HG02610 (cell line): ENCODE results near the gene CIT.
"Not testable (repeated sequence)": the region's sequence is repeated elsewhere in the genome, so short reads cannot be mapped to it uniquely, and the experiment has no call there.

Experiments
- ATAC-seq: cut with Tn5 transposase; IDR thresholded peaks from one replicate; pipeline ENCODE4 v1.9.1; 2021; ENCODE audit warnings: mild to moderate bottlenecking, moderate library complexity; ENCODE audit not compliant: unreplicated experiment

Gene CIT

DNA sequence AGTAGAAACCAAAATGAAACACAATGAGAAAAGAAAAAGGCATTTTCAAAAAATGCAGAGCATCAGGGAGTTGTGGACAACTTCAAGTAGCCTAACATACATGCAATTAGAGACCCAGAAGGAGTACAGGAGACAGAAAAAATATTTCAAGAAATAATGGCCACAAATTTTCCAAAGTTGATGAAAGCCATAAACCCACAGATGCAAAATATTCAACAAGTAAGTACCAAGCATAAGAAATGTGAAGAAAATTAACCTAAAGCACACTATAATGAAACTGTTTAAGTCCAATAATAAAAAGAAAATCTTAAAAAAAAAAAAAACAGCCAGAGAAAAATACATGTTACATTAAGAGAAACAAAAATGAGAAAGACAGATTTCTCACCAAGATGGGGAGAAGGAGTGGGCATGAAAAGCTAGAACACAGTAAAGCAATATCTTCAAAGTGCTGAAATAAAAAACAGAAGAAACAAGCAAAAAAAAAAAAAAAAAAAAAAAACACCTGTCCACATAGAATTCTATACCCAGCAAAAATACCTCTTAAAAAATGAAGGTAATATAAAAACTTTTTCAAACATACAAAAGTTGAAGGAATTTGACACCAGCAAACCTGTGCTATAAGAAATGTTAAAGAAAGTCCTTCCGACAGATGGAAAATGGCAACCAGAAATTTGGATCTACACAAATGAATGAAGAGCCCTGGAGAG lies 132.1 kb downstream of the CIT start:
- ATAC-seq, result no peak

DNA sequence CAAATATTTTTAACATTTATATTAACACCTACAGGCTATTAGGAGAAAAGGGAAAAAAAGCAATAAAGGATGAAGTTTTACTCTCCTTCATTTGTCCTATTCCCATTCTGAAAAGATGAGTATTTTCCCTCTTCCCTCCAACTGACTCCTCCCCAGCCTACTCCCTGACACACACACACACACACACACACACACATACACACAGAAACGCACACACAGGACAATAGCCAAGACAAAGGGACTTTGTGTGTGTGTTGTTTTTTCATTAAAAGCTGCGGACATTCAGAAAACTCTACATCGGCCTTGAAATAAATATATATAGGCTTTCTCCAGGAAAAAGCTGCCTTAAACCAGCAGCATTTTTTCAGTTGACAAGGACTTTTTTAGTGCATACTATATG lies 134.4 kb downstream of the CIT start:
- ATAC-seq, result no peak

- ATAC-seq, result no peak
Observed at GRCh38 chr12:119740830-119741229, 136.3 kb downstream of the CIT start.

GRCh38 chr12:119735079-119735478 lies 142.0 kb downstream of the CIT start:
- ATAC-seq, result no peak

DNA sequence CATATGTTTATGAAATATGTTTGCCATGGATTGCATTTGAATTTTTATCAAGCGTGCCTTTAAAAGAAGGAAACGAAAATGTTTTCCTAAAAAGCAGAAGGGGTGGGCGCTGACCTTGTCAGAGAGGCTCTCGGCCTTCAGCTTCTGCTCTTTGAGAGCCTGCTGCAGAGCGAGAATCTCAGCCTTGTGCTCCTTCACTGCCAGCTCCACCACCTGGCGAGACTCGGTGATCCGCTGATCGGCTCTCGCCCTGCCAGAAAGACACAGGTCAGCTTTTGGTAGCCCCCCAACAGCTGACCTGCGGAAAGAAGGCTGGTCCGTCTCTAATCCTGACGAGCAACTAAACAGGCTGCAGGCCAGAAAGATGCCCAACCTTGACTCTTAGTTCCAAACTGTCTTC lies 146.7 kb downstream of the CIT start:
- ATAC-seq, result no peak

- ATAC-seq, result no peak
Observed at GRCh38 chr12:119729871-119730270, 147.2 kb downstream of the CIT start.

DNA sequence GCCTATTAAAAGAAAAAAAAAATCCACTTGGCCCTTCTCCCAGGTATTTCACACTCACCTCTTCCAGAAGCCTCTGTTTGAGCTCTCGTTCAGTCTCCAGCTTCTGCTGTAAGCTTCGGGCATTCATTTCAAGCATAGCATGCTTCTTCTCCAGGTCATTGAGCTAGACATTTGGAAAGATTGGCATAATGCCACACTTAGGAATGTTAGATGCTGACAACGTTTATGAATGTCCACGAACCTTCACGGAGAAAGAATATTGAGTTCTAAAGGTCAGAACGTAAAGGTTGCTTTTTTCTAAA lies 148.7 kb downstream of the CIT start:
- no peak for ATAC-seq

DNA sequence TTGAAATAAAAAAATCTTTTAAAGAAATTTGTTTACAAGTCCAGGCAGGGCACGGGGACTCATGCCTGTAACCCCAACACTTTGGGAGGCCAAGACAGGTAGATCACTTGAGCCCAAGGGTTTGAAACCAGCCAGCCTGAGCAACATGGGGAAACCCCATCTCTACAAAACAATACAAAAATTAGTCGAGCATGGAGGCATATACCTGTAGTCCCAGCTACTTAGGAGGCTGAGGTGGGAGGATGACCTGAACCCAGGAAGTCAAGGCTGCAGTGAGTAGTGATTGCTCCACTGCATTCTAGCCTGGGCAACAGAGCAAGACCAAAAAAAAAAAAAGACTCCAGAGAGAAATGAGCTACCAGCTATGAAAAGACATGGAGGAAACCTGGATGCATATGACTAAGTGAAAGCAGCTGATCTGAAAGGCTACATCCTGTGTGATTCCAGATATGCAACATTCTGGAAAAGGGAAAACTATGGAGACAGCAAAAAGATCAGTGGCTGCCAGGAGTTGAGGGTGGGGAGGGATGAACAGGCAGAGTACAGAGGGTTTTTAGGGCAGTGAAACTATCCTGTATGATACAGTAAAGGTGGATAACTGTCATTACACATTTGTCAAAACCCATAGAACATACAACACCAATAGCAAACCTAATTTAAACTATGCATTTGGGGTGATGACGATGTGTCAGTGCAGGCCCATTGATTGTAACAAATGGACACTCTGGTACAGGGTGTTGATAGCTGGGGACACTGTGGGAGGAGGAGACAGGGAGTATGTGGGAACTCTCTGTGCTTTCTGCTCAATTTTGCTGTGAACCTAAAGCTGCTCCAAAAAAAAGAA lies 149.3 kb downstream of the CIT start:
- no peak for ATAC-seq

GRCh38 chr12:119725523-119725922 lies 151.6 kb downstream of the CIT start:
- no peak for ATAC-seq

- ATAC-seq, result no peak
Observed at GRCh38 chr12:119721306-119721705, 155.8 kb downstream of the CIT start.

- ATAC-seq, result no peak
Observed at GRCh38 chr12:119720349-119720748, 156.8 kb downstream of the CIT start.

GRCh38 chr12:119718141-119718540 lies 159.0 kb downstream of the CIT start:
- no peak for ATAC-seq

- no peak for ATAC-seq
Observed at GRCh38 chr12:119715268-119715620, 161.9 kb downstream of the CIT start.

- ATAC-seq, result no peak
Observed at GRCh38 chr12:119714614-119715267, 162.4 kb downstream of the CIT start.

- ATAC-seq, result no peak
Observed at GRCh38 chr12:119713551-119714031, 163.5 kb downstream of the CIT start.

GRCh38 chr12:119712721-119713120 lies 164.4 kb downstream of the CIT start:
- no peak for ATAC-seq

GRCh38 chr12:119711693-119712092 lies 165.4 kb downstream of the CIT start:
- no peak for ATAC-seq

DNA sequence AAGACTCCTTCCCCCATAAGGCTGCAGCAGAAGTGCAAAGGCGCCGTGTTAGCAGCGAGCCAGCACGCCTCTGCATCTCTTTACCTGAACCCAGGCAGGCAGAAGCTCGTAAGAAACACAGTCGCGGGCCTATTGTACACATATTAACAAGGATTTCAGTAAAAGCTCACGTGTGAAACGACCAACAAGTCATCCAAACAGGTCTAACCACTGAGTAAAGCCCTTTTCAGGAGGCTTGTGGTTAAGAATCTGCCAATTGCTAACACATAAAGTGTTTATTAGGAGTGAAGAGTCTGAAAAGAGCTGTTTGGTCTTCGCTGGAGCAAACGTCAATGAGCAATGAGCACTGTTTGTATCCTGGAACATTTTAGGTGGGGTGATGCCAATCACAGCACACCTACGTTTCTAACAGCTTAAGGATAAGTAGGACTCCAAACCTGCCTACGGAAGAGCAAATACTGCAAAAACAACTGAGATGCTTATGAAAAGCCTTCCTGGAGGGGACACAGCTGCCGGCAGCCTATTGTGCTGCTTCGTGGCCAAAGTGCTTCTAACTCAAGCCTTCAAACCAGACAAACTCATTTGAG lies 166.1 kb downstream of the CIT start:
- ATAC-seq, result no peak

GRCh38 chr12:119710374-119710964 lies 166.7 kb downstream of the CIT start:
- ATAC-seq, result no peak

DNA sequence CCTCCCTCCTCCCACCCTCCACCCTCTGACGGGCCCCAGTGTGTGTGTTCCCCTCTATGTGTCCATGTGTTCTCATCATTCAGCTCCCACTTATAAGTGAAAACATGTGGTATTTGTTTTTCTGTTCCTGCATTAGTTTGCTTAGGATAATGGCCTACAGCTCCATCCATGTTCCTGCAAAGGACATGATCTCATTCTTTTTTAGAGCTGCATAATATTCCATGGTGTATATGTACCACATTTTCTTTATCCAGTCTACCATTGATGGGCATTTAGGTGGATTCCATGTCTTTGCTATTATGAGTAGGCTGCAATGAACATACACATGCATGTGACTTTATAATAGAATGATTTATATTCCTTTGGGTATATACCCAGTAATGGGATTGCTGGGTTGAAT lies 170.7 kb downstream of the CIT start:
- ATAC-seq, result not testable (repeated sequence)

- ATAC-seq, result no peak
Observed at GRCh38 chr12:119705182-119705581, 171.9 kb downstream of the CIT start.
